Endothelial cell of umbilical vein (primary cell): ENCODE data around the gene MAP3K1. TPM values are rescaled to one million over a fixed set of nuclear protein-coding genes. Genes with fewer than 3 reads are reported as not detected.

Experiments used
- BruUV-seq: library from RNA; stranded (reverse); fragments of 400-500 nt; replicated peaks from 2 replicates; lab custom pipeline; 2021; lab: Mats Ljungman, UMichigan
- CTCF ChIA-PET: fragments of 300-600, 350-600 bp; sonication (Branson Sonifier 250); formaldehyde crosslinking; loops from one replicate; lab custom pipeline; 2021; ENCODE audit warnings: antibody characterized with exemption, inconsistent platforms; lab: Charles Lee
- POLR2A ChIA-PET: fragments of 300-600, 350-600 bp; sonication (Branson Sonifier 250); formaldehyde crosslinking; loops from one replicate; lab custom pipeline; 2021; ENCODE audit warnings: antibody characterized with exemption, inconsistent platforms; lab: Charles Lee
- DNase-seq: peaks from one replicate; pipeline ENCODE4 v3.0.0-alpha.2; 2011; ENCODE audit warnings: low read depth, low spot score
- FAIRE-seq: peaks from 2 replicates; lab custom pipeline; 2011; peaks lifted over from hg19 to GRCh38; lab: Jason Lieb, UNC
- H2AFZ ChIP-seq: 2 replicates; pipeline ENCODE4 v1.6.0; 2012; ENCODE audit warnings: low read depth, low read length, control low read depth, inconsistent platforms
- H3K27ac ChIP-seq: 2 replicates; pipeline ENCODE4 v1.5.1; 2011; ENCODE audit warnings: low read depth, mild to moderate bottlenecking, control low read depth, low read length, moderate library complexity; ENCODE audit not compliant: insufficient read depth
- H3K27me3 ChIP-seq, 2 experiments: 2 replicates each; pipeline versions ENCODE4 v1.6.0 to v1.6.1; 2011; ENCODE audit warnings: low read length in 2 of 2, mixed read lengths in 1 of 2; ENCODE audit not compliant: control insufficient read depth in 2 of 2, insufficient read depth in 2 of 2
- H3K36me3 ChIP-seq, 2 experiments: 2 replicates in 1 of 2; 3 replicates in 1 of 2; pipeline ENCODE4 v1.5.1; 2011; ENCODE audit warnings: low read length in 2 of 2, mild to moderate bottlenecking in 1 of 2, moderate library complexity in 1 of 2; ENCODE audit not compliant: control insufficient read depth in 2 of 2, insufficient read depth in 2 of 2; ENCODE audit errors: extremely low read depth in 1 of 2
- H3K4me1 ChIP-seq: 3 replicates; pipeline ENCODE4 v1.5.1; 2011; ENCODE audit warnings: mild to moderate bottlenecking, low read length; ENCODE audit not compliant: control insufficient read depth, insufficient read depth; ENCODE audit errors: extremely low read depth
- H3K4me2 ChIP-seq: 2 replicates; pipeline ENCODE4 v1.6.1; 2011; ENCODE audit warnings: low read length, control low read depth, mixed read lengths; ENCODE audit not compliant: insufficient read depth
- H3K4me3 ChIP-seq, 3 experiments: fragments of 200-600 bp in 1 of 3; sonication (generic), shearing (Covaris generic) in 1 of 3; replicated peaks in 1 of 3; 2 replicates each; pipeline ENCODE4 v1.5.1; 2011 to 2016; ENCODE audit warnings: control low read depth in 3 of 3, low read length in 3 of 3, mild to moderate bottlenecking in 2 of 3, inconsistent platforms in 1 of 3, low read depth in 1 of 3, moderate library complexity in 1 of 3; ENCODE audit not compliant: insufficient read depth in 1 of 3
- H3K79me2 ChIP-seq: 2 replicates; pipeline ENCODE4 v1.6.0; 2012; ENCODE audit warnings: low read length, inconsistent platforms; ENCODE audit not compliant: control insufficient read depth, insufficient read depth
- H3K9ac ChIP-seq: replicated peaks from 2 replicates; pipeline ENCODE3; 2011; ENCODE audit warnings: low read length, control low read depth; ENCODE audit not compliant: insufficient read depth; ENCODE audit errors: extremely low read depth
- H3K9me1 ChIP-seq: replicated peaks from 3 replicates; pipeline ENCODE4 v1.6.0; 2011; ENCODE audit warnings: mild to moderate bottlenecking, low read length; ENCODE audit not compliant: control insufficient read depth, insufficient read depth; ENCODE audit errors: extremely low read depth
- H3K9me3 ChIP-seq: replicated peaks from 2 replicates; pipeline ENCODE4 v1.5.1; 2012; ENCODE audit warnings: low read length, inconsistent platforms; ENCODE audit not compliant: control insufficient read depth, insufficient read depth
- H4K20me1 ChIP-seq: replicated peaks from 2 replicates; pipeline ENCODE3; 2011; ENCODE audit warnings: mild to moderate bottlenecking, low read length; ENCODE audit not compliant: control insufficient read depth, insufficient read depth; ENCODE audit errors: extremely low read depth
- EZH2 ChIP-seq: IDR thresholded peaks from 2 replicates; pipeline ENCODE4 v1.6.1; 2012; ENCODE audit warnings: borderline replicate concordance, low read depth, mild to moderate bottlenecking, moderate library complexity, low read length, inconsistent platforms; ENCODE audit not compliant: severe bottlenecking
- MAX ChIP-seq: IDR thresholded peaks from 2 replicates; pipeline ENCODE4 v1.6.1; 2011; ENCODE audit not compliant: insufficient read depth, insufficient read length
- MYC ChIP-seq: IDR thresholded peaks from one replicate; pipeline ENCODE4 v1.6.1; 2011; ENCODE audit warnings: mild to moderate bottlenecking, low read depth, low read length
- POLR2A ChIP-seq: IDR thresholded peaks from 2 replicates; pipeline ENCODE4 v1.6.1; 2012; ENCODE audit warnings: low read depth, mild to moderate bottlenecking, control low read depth, low read length
- POLR2AphosphoS5 ChIP-seq: IDR thresholded peaks from 2 replicates; pipeline ENCODE4 v1.6.1; 2012; ENCODE audit warnings: low read depth, mild to moderate bottlenecking, control low read depth, low read length, moderate library complexity; ENCODE audit not compliant: insufficient read depth
- dilution Hi-C: fragments of 300-500 bp; cut with MboI; formaldehyde crosslinking; loops from one replicate; pipeline ENCODE4 v1.15.0; 2019; ENCODE audit warnings: low sequenced_read_pairs; ENCODE audit not compliant: extremely low pct_ligation_motif_present
- intact Hi-C: fragments of 100-400 bp; cut with micrococcal nuclease; formaldehyde crosslinking; loops from one replicate; pipeline ENCODE4 v1.10.0; 2022
- polyA plus RNA-seq, 4 experiments: library from polyadenylated mRNA; depleted of rRNA in 3 of 4; stranded (reverse) in 3 of 4; unstranded in 1 of 4; fragments of >200 nt; gene quantifications; 2 replicates each; pipeline versions ENCODE4 v1.2.1 to v1.2.3, GENCODE V29; 2011 to 2012; ENCODE audit warnings: missing spikeins in 1 of 4
- total RNA-seq: library from RNA; stranded (reverse); gene quantifications from 2 replicates; pipeline ENCODE4 v1.2.3, GENCODE V29; 2021

The MAP3K1 gene
- total and polyA plus RNA-seq, 2 donors (not counting 3 experiments of a cell fraction or from before 2014, with no cell fraction given), result 5.7 to 14.4 TPM

- dilution Hi-C loops, result no loop called here
- Histone ChIP-seq H3K4me1 (peaks cover 16% of the 10 kb centered on the region), H3K9me1 (no peaks in the 10 kb centered on the region), H3K9ac (peak overlapping the region; percentile 19), H3K9me3 (no peaks in the 10 kb centered on the region), H3K36me3 (no peaks in the 10 kb centered on the region), H4K20me1 (no peaks in the 10 kb centered on the region), H3K4me2 (peak overlapping the region; percentile 75), H2AFZ (peak overlapping the region; percentile 79), H3K27ac (no peak overlapping the region), H3K79me2 (peaks cover 27% of the 10 kb centered on the region), H3K27me3 (peaks cover 0 to 3% of the 10 kb centered on the region in 2 experiments), H3K4me3 (peak overlapping the region; percentile 65 to 94 (median 83))
- ChIA-PET POLR2A (no interaction called here), CTCF (no interaction called here)
- peak; percentile 49 for DNase-seq
- no peak for FAIRE-seq
- intact Hi-C loops, result loop anchor here (2.0 kb wide), 2 partner anchors 136 to 334 kb away; no protein-coding TSS in a partner anchor
- TF ChIP-seq EZH2, result peak; percentile 58
- no peak for TF ChIP-seq MAX
- TF ChIP-seq MYC, result no peak
- TF ChIP-seq POLR2A, result peak; percentile 1
- no peak for TF ChIP-seq POLR2AphosphoS5
- no TSS peak for BruUV-seq
Observed at GRCh38 chr5:56814361-56814962, 887 bp upstream of the MAP3K1 start.
